Measurements from ENCODE around the gene CPED1. TPM values are rescaled to one million over a fixed set of nuclear protein-coding genes. Genes with fewer than 3 reads are reported as not detected.

Gene CPED1
- total and polyA plus RNA-seq, 2 donors (not counting 1 experiment from before 2014, with no cell fraction given), result 70.2 to 196 TPM

DNA sequence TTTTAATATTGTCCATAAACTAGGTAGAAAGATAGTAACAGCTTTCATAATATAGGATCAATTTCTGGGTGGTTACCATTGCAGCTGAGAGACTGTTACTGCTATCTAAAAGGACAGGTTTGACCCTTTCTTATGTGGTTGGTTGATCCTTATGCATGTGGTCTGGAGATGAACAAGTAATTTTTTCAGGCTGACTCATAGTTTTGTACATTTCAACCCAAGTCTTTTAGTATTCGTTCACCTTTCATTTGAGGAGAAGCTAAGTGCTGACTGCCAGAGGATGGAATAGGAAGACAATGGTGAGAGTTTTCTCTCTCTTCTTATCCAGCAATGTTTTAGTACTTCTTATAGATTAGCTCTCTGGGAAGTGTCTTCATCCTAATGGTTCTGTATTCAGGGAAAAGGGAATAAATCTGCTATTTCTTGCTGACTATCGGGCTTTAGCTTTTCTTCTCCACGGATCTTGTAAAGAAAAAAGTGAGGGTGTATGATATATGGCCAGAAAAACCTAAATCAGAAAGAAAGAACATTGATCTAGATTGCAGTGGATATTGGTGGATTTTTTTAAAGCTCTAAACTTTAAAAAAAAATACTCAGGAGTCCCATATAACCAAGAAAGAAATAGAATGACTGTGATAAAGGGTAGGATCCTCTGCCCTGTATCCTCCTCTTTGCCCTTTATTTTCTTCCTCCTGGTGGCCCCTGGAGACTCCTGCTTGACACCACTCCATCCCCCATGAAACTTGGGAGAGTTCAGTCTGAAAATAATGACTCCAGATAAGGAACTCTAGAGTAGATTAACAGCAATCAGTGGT, 88.0 kb downstream of the CPED1 start:
- no peaks in the 10 kb centered on the region for H4K20me1 ChIP-seq (ENCODE audit: control insufficient read depth, extremely low read depth, insufficient read depth, low read length)
- no peak overlapping the region for H2AFZ ChIP-seq (ENCODE audit: low read length)
- H3K36me3 ChIP-seq (ENCODE audit: control insufficient read depth, insufficient read depth, low read length), result no peaks in the 10 kb centered on the region
- DNase-seq (ENCODE audit: low read depth in 2 of 2), result peak; percentile 77 to 87
- no peak overlapping the region for H3K9ac ChIP-seq (ENCODE audit: insufficient read depth, low read length)
- no peak for TF ChIP-seq EZH2 (IDR thresholded peaks at IDR 0.05; ENCODE audit: low read length, missing control alignments)
- TF ChIP-seq, protein P1, sequence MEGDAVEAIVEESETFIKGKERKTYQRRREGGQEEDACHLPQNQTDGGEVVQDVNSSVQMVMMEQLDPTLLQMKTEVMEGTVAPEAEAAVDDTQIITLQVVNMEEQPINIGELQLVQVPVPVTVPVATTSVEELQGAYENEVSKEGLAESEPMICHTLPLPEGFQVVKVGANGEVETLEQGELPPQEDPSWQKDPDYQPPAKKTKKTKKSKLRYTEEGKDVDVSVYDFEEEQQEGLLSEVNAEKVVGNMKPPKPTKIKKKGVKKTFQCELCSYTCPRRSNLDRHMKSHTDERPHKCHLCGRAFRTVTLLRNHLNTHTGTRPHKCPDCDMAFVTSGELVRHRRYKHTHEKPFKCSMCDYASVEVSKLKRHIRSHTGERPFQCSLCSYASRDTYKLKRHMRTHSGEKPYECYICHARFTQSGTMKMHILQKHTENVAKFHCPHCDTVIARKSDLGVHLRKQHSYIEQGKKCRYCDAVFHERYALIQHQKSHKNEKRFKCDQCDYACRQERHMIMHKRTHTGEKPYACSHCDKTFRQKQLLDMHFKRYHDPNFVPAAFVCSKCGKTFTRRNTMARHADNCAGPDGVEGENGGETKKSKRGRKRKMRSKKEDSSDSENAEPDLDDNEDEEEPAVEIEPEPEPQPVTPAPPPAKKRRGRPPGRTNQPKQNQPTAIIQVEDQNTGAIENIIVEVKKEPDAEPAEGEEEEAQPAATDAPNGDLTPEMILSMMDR (conservative IDR thresholded peaks at IDR 0.05 in 1 of 2, IDR thresholded peaks at IDR 0.05 in 1 of 2; ENCODE audit: low read depth in 1 of 2, low read length in 2 of 2), result no peak
- H3K4me1 ChIP-seq (ENCODE audit: control insufficient read depth, extremely low read depth, insufficient read depth, low read length), result peaks cover 13% of the 10 kb centered on the region
- peak overlapping the region; percentile 66 for H3K4me2 ChIP-seq (ENCODE audit: extremely low read depth, insufficient read depth, low read length)
- H3K27ac ChIP-seq (ENCODE audit: insufficient read depth, low read length), result peak overlapping the region; percentile 9
- H3K79me2 ChIP-seq (ENCODE audit: control insufficient read depth, insufficient read depth, low read length), result peaks cover 12% of the 10 kb centered on the region
- no peaks in the 10 kb centered on the region for H3K9me3 ChIP-seq (ENCODE audit: control insufficient read depth, insufficient read depth, low read depth, low read length)
- no peaks in the 10 kb centered on the region for H3K27me3 ChIP-seq (ENCODE audit: control insufficient read depth, insufficient read depth, low read length)
- H3K4me3 ChIP-seq (replicated peaks in 1 of 4; ENCODE audit: control extremely low read depth in 1 of 4, insufficient read depth in 1 of 4, low read depth in 3 of 4, low read length in 4 of 4), result peak overlapping the region in 3 of 4 experiments; percentile 18 to 44 (median 26)

GRCh38 chr7:121077165-121077630, 88.7 kb downstream of the CPED1 start:
- Histone ChIP-seq H4K20me1 (ENCODE audit: control insufficient read depth, extremely low read depth, insufficient read depth, low read length) (no peaks in the 10 kb centered on the region), H3K4me2 (ENCODE audit: extremely low read depth, insufficient read depth, low read length) (peak overlapping the region; percentile 66), H3K27ac (ENCODE audit: insufficient read depth, low read length) (no peak overlapping the region), H3K9me3 (ENCODE audit: control insufficient read depth, insufficient read depth, low read depth, low read length) (no peaks in the 10 kb centered on the region), H3K27me3 (ENCODE audit: control insufficient read depth, insufficient read depth, low read length) (no peaks in the 10 kb centered on the region), H3K79me2 (ENCODE audit: control insufficient read depth, insufficient read depth, low read length) (peaks cover 15% of the 10 kb centered on the region), H3K9ac (ENCODE audit: insufficient read depth, low read length) (no peak overlapping the region), H3K36me3 (ENCODE audit: control insufficient read depth, insufficient read depth, low read length) (no peaks in the 10 kb centered on the region), H2AFZ (ENCODE audit: low read length) (no peak overlapping the region), H3K4me1 (ENCODE audit: control insufficient read depth, extremely low read depth, insufficient read depth, low read length) (peaks cover 17% of the 10 kb centered on the region), H3K4me3 (replicated peaks in 1 of 4; ENCODE audit: control extremely low read depth in 1 of 4, insufficient read depth in 1 of 4, low read depth in 3 of 4, low read length in 4 of 4) (peak overlapping the region in 3 of 4 experiments; percentile 18 to 44 (median 26))
- no peak for DNase-seq (ENCODE audit: low read depth in 2 of 2)
- TF ChIP-seq, protein P1 (conservative IDR thresholded peaks at IDR 0.05 in 1 of 2, IDR thresholded peaks at IDR 0.05 in 1 of 2; ENCODE audit: low read depth in 1 of 2, low read length in 2 of 2), result no peak
- no peak for TF ChIP-seq EZH2 (IDR thresholded peaks at IDR 0.05; ENCODE audit: low read length, missing control alignments)

- Histone ChIP-seq H3K9me3 (ENCODE audit: control insufficient read depth, insufficient read depth, low read depth, low read length) (no peaks in the 10 kb centered on the region), H3K27ac (ENCODE audit: insufficient read depth, low read length) (no peak overlapping the region), H2AFZ (ENCODE audit: low read length) (no peak overlapping the region), H3K4me3 (replicated peaks in 1 of 4; ENCODE audit: control extremely low read depth in 1 of 4, insufficient read depth in 1 of 4, low read depth in 3 of 4, low read length in 4 of 4) (no peak overlapping the region), H3K4me2 (ENCODE audit: extremely low read depth, insufficient read depth, low read length) (no peak overlapping the region), H4K20me1 (ENCODE audit: control insufficient read depth, extremely low read depth, insufficient read depth, low read length) (no peaks in the 10 kb centered on the region), H3K36me3 (ENCODE audit: control insufficient read depth, insufficient read depth, low read length) (no peaks in the 10 kb centered on the region), H3K79me2 (ENCODE audit: control insufficient read depth, insufficient read depth, low read length) (peaks cover 15% of the 10 kb centered on the region), H3K9ac (ENCODE audit: insufficient read depth, low read length) (no peak overlapping the region), H3K27me3 (ENCODE audit: control insufficient read depth, insufficient read depth, low read length) (no peaks in the 10 kb centered on the region), H3K4me1 (ENCODE audit: control insufficient read depth, extremely low read depth, insufficient read depth, low read length) (peaks cover 24% of the 10 kb centered on the region)
- no peak for DNase-seq (ENCODE audit: low read depth in 2 of 2)
- TF ChIP-seq, protein P1 (conservative IDR thresholded peaks at IDR 0.05 in 1 of 2, IDR thresholded peaks at IDR 0.05 in 1 of 2; ENCODE audit: low read depth in 1 of 2, low read length in 2 of 2), result no peak
- no peak for TF ChIP-seq EZH2 (IDR thresholded peaks at IDR 0.05; ENCODE audit: low read length, missing control alignments)
Observed at GRCh38 chr7:121078701-121079227, 90.3 kb downstream of the CPED1 start.

Data from fibroblast of lung (primary cell).